Heart right ventricle (tissue), 16 donors: ENCODE measurements around the gene KRTAP19-4. TPM values are rescaled to one million over a fixed set of nuclear protein-coding genes. Genes with fewer than 3 reads are reported as not detected.
A peak's percentile ranks its signal among the peaks of the same experiment; 100 is the strongest.

Experiments used
- ATAC-seq, 8 donors: fragments of 200-7000 bp; cut with Tn5 transposase; one replicate each; pipeline ENCODE4 v1.9.1; 2020; ENCODE audit warnings: mild to moderate bottlenecking in 8 of 8, moderate library complexity in 8 of 8, moderate number of reproducible peaks in 1 of 8
- DNase-seq, 2 donors: peaks; one replicate each; pipeline ENCODE4 v3.0.0-alpha.2; 2020
- H3K27ac ChIP-seq, 10 donors: fragments of 200-600 bp; sonication (generic) in 2 of 10; one replicate each; pipeline versions ENCODE4 v1.5.0 to v1.8.0; 2020 to 2022; ENCODE audit warnings: mild to moderate bottlenecking in 3 of 10
- H3K27me3 ChIP-seq, 7 donors: fragments of 200-600 bp; one replicate each; pipeline ENCODE4 v1.8.0; 2021 to 2022; ENCODE audit warnings: mild to moderate bottlenecking in 2 of 7
- H3K36me3 ChIP-seq, 9 donors: fragments of 200-600 bp; sonication (generic) in 1 of 9; one replicate each; pipeline versions ENCODE4 v1.5.0 to v1.8.0; 2020 to 2022; ENCODE audit warnings: mild to moderate bottlenecking in 2 of 9
- H3K4me1 ChIP-seq, 9 donors: fragments of 200-600 bp; sonication (generic) in 1 of 9; one replicate each; pipeline versions ENCODE4 v1.5.0 to v1.8.0; 2020 to 2022; ENCODE audit warnings: mild to moderate bottlenecking in 4 of 9
- H3K4me3 ChIP-seq, 10 donors: fragments of 200-600 bp; sonication (generic) in 2 of 10; one replicate each; pipeline versions ENCODE4 v1.5.0 to v1.8.0; 2020 to 2022; ENCODE audit warnings: mild to moderate bottlenecking in 7 of 10, moderate library complexity in 2 of 10
- H3K9me3 ChIP-seq, 11 donors: fragments of 200-600 bp in 10 of 11; sonication (generic) in 2 of 11; one replicate each; pipeline versions ENCODE4 v1.5.0 to v1.8.0; 2013 to 2022; ENCODE audit warnings: mild to moderate bottlenecking in 2 of 11, control low read depth in 1 of 11, moderate library complexity in 1 of 11
- CTCF ChIP-seq, 9 donors: fragments of 200-600 bp; sonication (generic) in 2 of 9; IDR thresholded peaks; one replicate each; pipeline versions ENCODE4 v1.5.0 to v1.8.0; 2021 to 2022; ENCODE audit warnings: antibody characterized with exemption in 9 of 9, mild to moderate bottlenecking in 5 of 9, moderate library complexity in 1 of 9
- WGBS, 2 donors: extraction: QIAGEN DNeasy Blood & Tissue Kit; methylation state at CpG; one replicate each; pipeline ENCODE4 v1.1.7; 2013; ENCODE audit warnings: inconsistent platforms in 1 of 2; 5-methylcytosine and 5-hydroxymethylcytosine counted together
- intact Hi-C, 10 donors: fragments of 100-400 bp; cut with DNase I; formaldehyde crosslinking; loops; one replicate each; pipeline versions ENCODE4 v1.11.1 to v1.14.2; 2022
- polyA plus RNA-seq, 2 donors: library from polyadenylated mRNA; stranded (reverse); fragments of 200-250 nt; gene quantifications; one replicate each; pipeline ENCODE4 v1.2.3, GENCODE V29; 2013
- total RNA-seq, 10 donors: library from RNA; stranded (reverse); fragmentation: NEBNext Ultra II Directional in 3 of 10; extraction: Animal tissue kit (Norgen Biotek cat#: 25700) in 3 of 10; gene quantifications; one replicate each; pipeline versions ENCODE4 v1.2.1 to v1.2.4, GENCODE V29; 2021 to 2023
- donor health status: Arrhythmogenic right ventricular cardiomyopathy.
- donor health status: ischemic (EF 13 %, LVEDD 7.1; RV severe dilation, severe dysfunction).
- donor health status: healthy with polysubstance abuse.
- donor health status: DM: no; HTN: yes; CAD: no.
- donor health status: DM: no; HTN: no; CAD: no.
- donor health status: ischemic (EF 25% LVEDD 6.9; RV normal size, moderate dysfunction).
- donor health status: ischemic (EF 25% LVEDD 5.7; RV mildly dilated, moderate dysfunction).
- donor health status: healthy.
- donor health status: DM: yes; HTN: yes; CAD: no.
- donor health status: Ischemic cardiomyopathy.
- donor health status: ischemic (EF 35%, LVEDD 5.7; RV mildly dilated, moderate dysfunction).
- donor health status: nonischemic (EF 11% LVEDD 7.7; RV severe dilation, severe dysfunction).
- donor health status: DM: yes; HTN: yes; CAD: no.
- donor health status: PGD.
- donor health status: ischemic (EF 29% LVEDD 5.4; RV normal size, mild dysfunction).
- donor health status: nonischemic (EF 23%, LVEDD 6.1; RV moderate dilation, normal function).

Gene KRTAP19-4
- total and polyA plus RNA-seq, 12 donors: not detected

- no peak for TF ChIP-seq CTCF (IDR thresholded peaks at IDR 0.05)
- intact Hi-C loops: no loop called here
- Histone ChIP-seq H3K4me3 (no peak overlapping the region), H3K9me3 (no peaks in the 10 kb centered on the region), H3K4me1 (peaks cover 0 to 19% (median 0%) of the 10 kb centered on the region in 9 donors), H3K36me3 (no peaks in the 10 kb centered on the region), H3K27ac (peak overlapping the region in 4 of 10 donors; percentile 13 to 66 (median 54)), H3K27me3 (no peaks in the 10 kb centered on the region)
- 19 to 20% methylated on average over 3 of the region's 3 CpGs for WGBS, 2 donors
- DNase-seq (no peak), ATAC-seq (no peak)
Measured at GRCh38 chr21:30478004-30478403, 19.0 kb downstream of the KRTAP19-4 start.

- Histone ChIP-seq H3K27me3 (no peaks in the 10 kb centered on the region), H3K4me1 (no peaks in the 10 kb centered on the region), H3K36me3 (no peaks in the 10 kb centered on the region), H3K9me3 (no peaks in the 10 kb centered on the region), H3K4me3 (no peak overlapping the region), H3K27ac (no peak overlapping the region)
- no peak for TF ChIP-seq CTCF (IDR thresholded peaks at IDR 0.05)
- intact Hi-C loops: no loop called here
- ATAC-seq: no peak
- no peak for DNase-seq
- WGBS, 2 donors: 77 to 81% methylated on average over 6 of the region's 6 CpGs
Measured at GRCh38 chr21:30468900-30469714, 27.9 kb downstream of the KRTAP19-4 start.

DNA sequence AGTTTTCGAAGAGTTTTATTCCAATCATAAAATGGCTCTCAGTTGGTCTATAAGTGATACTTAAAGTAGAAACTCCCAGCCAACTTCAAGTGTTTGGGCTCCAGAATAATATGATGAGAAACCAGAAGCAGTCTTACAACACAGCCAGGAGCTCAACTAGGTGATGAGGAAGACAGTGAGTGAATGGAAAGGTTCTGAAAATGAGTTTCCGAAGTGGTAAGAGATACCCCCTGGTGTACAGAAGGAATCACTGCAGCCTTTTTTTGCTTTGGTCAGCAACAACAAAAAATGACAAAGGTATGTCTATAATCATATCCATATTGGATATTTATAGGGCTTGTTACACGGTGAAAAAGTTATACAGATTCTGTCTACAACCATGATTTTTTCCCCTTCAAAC is 33.3 kb downstream of the KRTAP19-4 start:
- Histone ChIP-seq H3K27ac (no peak overlapping the region), H3K9me3 (no peaks in the 10 kb centered on the region), H3K36me3 (no peaks in the 10 kb centered on the region), H3K4me1 (no peaks in the 10 kb centered on the region), H3K27me3 (no peaks in the 10 kb centered on the region), H3K4me3 (no peak overlapping the region)
- WGBS, 2 donors: 48 to 55% methylated on average over 3 of the region's 3 CpGs
- DNase-seq: no peak
- TF ChIP-seq CTCF (IDR thresholded peaks at IDR 0.05): peak in 5 of 9 donors; percentile 15 to 52 (median 34)
- intact Hi-C loops: no loop called here
- ATAC-seq: no peak

DNA sequence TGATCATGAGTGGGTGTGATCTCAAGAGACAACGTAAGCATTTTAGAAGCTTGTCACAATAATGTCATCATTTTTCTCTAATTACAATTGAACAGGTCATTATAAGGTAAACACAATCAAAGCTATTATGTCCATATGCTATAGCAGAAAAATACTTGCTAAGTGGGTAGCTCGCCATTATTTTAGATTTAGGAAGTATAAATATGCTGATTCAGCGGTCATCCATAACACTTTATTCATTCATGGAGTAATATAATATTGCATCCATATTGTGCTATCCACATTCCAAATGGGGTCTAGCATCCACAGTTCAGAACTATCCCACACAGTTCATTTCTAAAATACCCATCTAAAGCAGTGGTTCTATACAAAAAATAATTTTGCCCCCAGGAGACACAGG is 48.5 kb downstream of the KRTAP19-4 start:
- Histone ChIP-seq H3K36me3 (no peaks in the 10 kb centered on the region), H3K27ac (no peak overlapping the region), H3K4me3 (no peak overlapping the region), H3K27me3 (no peaks in the 10 kb centered on the region), H3K9me3 (no peaks in the 10 kb centered on the region), H3K4me1 (no peaks in the 10 kb centered on the region)
- 90 to 91% methylated on average over 3 of the region's 3 CpGs for WGBS, 2 donors
- ATAC-seq (no peak), DNase-seq (no peak)
- no peak for TF ChIP-seq CTCF (IDR thresholded peaks at IDR 0.05)
- intact Hi-C loops: loop anchor here in 3 of 10 donors (10.0 kb wide), 2 partner anchors 286 to 636 kb away; no protein-coding TSS in a partner anchor
